HTR-8/SVneo (cell line): ENCODE data around the gene BCL2L14.

Source experiments
- DNase-seq: peaks from one replicate; pipeline ENCODE4 v3.0.0; 2011; ENCODE audit warnings: low spot score, mixed read lengths; ENCODE audit not compliant: insufficient read length
- FAIRE-seq: peaks from 2 replicates; lab custom pipeline; 2011; peaks lifted over from hg19 to GRCh38; lab: Jason Lieb, UNC

BCL2L14 gene, protein sequence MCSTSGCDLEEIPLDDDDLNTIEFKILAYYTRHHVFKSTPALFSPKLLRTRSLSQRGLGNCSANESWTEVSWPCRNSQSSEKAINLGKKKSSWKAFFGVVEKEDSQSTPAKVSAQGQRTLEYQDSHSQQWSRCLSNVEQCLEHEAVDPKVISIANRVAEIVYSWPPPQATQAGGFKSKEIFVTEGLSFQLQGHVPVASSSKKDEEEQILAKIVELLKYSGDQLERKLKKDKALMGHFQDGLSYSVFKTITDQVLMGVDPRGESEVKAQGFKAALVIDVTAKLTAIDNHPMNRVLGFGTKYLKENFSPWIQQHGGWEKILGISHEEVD

DNA sequence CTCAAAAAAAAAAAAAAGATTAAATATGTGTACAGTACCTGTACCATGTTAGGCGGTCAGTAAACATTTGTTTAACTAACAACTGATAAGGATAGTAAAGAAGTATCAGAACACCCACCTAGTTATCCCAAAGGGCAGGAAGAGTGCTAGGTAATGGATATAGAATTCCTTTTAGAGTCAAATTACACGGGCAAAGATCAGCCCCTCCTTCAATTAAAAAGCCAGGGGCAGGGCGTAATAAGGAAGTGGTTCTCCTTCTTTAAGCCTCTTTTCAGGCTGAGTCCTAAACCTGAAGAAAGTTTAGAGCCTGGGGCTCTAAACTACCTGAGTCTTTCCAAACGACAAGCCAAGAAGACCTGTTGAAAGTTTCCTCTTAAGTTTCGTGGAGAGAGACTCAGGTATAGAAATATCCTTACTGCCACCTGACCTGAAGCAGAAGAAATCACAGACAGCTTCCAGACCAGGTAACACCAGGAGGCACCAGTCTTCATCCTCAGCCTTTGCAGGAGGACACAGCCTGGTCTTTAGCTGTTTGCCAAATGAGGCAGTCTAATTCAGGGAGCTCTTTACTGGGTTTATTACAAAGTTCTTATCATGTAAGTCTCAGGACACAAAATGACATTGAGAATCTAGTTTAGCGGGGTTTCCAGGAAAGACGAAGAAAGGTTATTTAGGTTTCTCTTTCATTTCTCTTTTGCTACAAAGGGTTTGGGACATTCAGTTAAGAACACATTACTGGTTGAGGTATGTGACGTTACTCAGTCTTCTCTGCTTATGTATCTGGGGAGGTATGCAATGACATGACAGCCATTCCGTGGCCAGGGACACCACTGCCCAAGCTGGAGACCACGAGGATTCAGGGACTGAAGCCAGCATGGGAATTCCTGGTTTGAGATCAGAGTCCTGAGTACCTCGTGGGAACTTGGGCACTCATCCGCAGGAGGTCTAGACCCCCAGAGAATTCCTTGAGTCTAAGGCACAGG is at the start of gene BCL2L14:
Gene BCL2L14 (plus strand): TSS at position 266 of the 983 bp plus-strand sequence. CDS start 8,367 bp downstream, outside the sequence.
- no peak for FAIRE-seq
- no peak for DNase-seq

DNA sequence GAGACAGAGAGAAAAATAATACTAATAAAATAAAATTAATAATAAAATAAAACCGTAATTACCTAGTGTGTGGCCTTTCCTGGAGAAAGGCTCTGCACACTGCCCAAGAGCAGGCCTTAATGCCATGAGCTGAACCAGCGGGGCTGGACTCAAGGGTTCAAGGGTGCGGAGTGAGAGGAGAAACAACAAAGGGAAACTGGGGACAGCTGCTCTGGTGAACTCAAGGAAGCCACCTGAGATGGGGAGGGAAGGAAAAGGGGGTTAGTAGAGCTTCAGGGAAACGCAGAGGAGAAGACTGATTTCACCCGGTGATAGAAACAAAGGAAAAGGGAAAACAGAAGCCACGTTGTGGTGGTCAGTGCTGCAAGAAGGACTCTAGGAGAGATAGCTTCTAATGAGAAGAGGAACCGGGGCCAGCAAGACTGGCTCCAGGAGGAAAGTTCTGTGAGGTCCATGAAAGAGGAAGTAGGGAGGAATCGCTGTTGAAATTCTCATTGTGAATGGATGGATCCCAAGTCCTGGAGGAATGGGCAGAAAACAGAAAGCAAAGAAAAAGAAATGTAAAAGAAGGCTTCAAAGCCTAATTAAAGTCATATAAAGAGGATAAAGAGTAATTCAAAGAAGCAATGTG is 48.3 kb upstream of the BCL2L14 start:
- DNase-seq: no peak

DNA sequence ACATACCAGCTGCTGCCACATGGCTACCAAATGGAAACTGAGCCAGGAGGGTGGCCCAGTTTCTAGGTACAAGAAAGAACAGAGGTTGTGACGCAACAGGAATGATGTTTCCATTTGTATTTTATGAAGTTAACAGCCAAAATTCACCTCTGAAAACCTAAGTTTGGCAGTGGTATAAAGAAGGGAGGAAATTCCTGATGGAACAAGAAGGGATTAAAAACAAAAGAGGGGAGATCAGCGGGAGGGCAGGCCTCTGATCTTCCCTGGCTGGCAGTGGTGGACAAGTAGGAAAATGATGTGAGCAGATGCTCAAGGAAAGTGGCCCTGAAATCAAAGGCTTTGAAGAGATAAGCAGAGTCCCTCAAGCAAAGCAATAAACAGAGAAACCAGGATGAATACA is 47.3 kb upstream of the BCL2L14 start:
- FAIRE-seq (no peak), DNase-seq (no peak)

More for the DNA sequence above, 48.3 kb upstream of the BCL2L14 start:
- no peak for FAIRE-seq

DNA sequence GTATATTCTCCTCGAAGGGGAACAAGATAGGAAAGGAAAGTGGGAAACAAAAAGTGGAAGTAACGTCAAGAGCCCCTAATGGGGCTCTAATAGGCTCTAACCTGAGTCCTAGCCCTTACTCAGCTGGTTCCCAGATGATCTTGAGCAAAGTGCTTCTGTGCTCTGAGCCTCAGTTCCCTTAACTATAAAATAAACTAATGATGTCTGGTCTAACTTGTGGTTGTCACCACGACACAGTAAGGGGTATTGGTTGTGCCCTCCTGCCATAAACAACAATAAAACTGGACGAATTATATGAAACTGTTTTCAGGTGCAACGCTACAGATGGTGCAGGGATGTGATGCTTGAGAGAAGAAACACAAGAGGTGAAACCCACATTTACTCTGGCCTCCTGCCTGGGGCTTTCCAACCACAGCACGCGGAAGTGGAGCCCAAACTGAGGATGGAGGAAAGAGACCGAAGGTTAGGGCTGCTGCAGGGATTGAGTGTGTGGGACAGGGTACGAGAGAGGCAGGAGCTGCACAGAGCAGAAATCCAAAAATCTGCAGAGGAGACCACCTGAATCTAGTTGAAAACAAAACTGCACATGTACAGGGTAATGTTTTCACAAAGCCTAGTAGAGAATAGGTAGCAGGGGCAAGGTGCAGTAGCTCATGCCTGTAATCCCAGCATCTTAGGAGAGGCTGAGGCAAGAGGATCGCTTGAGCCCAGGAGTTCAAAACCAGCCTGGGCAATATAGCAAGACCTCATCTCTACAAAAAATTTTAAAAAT is 45.6 kb upstream of the BCL2L14 start:
- no peak for FAIRE-seq
- DNase-seq: no peak

DNA sequence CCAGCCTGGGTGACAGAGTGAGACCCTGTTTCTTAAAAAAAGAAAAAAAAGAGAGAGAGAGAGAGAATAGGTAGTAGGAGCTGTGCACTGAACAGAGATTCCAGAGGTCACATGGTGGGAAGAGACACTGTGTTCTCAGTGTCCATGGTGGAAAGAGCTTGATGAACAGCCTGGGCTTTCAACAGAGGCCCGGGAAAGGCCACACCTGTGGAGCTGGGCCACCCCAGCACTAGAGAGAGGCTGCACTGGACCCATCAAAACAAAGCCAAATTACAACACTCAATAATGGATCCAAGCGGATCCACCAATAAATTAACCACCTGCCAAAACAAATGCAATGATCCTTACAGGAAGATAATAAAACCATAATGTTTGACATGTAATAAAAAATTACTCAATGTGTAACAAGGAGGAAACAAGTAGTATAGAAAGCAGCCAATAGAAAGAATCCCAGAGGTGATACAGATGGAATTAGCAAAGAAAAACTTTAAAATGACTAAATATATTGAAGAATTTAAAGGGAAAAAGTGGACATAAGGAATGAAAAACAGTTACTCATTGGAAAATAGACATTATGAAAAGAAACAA is 44.8 kb upstream of the BCL2L14 start:
- FAIRE-seq: no peak
- no peak for DNase-seq

DNA sequence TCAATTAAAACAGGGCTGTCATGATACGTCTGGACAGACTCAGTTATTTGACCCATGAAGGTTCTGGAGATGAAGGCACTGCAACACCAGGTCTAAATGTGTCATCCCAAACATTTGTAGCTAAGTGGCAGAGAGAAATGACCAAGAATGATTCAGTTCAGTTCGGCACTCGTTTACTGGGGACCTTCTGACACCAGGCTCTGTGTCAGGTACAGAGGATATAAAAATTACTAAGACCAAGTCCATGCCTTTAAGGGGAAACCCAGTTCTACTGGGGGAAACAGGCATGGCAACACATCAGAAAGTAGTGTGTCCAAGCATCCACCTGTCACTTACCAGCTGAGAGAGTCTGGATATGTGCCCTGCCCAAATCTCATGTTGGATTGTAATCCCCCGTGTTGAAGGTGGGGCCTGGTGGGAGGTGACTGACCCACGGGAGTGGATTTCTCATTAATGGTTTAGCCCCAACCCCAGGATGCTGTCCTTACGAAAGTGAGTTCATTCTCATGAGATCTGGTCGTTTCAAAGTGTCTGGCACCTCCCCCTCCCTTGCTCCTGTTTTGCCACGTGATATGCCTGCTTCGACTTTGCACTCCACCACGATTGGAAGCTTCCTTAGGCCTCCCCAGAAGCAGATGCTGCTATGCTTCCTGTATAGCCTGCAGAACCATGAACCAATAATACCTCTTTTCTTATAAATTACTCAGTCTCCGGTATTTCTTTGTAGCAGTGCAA is 41.9 kb upstream of the BCL2L14 start:
- no peak for FAIRE-seq
- DNase-seq: no peak

DNA sequence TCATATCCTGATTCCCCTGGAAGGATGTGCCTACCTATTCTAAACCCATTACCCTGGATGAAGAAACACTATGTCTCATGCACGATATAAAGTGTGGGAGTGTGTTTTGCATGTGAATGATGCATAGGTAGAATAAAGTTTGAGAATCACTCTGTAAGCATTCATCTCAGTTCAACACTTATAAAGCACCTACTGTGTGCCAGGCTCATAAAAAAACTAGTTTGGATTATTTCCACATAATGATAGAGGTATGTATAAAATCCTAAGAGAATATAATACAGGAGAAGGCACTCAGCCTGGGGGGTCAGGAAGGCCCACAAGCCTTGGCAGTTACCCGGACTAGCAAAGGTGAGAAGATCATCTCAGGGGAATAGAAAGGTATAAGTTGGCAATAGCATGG is 41.1 kb upstream of the BCL2L14 start:
- DNase-seq (no peak), FAIRE-seq (no peak)

DNA sequence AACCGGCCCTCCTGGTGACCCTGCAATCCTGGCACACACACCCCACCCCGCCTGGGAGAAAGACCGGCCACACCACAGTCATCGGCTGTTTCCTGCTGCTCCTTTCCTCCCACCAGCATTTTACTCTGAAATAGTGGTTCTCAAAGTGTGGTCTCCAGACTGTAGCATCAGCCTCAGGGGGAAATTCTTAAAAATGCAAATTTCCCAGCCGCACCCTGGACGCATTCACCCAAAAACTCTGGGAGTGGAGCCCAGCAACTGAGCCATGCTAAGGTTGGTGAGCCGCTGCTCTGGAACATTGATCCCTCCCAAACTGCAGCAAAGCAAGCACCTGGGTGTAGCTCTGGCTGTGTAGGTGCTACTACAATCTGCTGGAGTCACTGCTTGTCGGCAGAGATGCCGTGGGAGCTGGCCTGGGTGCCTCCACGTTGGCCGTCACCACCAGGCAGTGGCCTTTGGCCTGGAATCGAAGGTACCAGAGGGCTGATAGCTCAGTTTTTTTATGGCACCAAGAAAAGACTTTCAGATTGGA is 38.4 kb upstream of the BCL2L14 start:
- DNase-seq: no peak
- no peak for FAIRE-seq

DNA sequence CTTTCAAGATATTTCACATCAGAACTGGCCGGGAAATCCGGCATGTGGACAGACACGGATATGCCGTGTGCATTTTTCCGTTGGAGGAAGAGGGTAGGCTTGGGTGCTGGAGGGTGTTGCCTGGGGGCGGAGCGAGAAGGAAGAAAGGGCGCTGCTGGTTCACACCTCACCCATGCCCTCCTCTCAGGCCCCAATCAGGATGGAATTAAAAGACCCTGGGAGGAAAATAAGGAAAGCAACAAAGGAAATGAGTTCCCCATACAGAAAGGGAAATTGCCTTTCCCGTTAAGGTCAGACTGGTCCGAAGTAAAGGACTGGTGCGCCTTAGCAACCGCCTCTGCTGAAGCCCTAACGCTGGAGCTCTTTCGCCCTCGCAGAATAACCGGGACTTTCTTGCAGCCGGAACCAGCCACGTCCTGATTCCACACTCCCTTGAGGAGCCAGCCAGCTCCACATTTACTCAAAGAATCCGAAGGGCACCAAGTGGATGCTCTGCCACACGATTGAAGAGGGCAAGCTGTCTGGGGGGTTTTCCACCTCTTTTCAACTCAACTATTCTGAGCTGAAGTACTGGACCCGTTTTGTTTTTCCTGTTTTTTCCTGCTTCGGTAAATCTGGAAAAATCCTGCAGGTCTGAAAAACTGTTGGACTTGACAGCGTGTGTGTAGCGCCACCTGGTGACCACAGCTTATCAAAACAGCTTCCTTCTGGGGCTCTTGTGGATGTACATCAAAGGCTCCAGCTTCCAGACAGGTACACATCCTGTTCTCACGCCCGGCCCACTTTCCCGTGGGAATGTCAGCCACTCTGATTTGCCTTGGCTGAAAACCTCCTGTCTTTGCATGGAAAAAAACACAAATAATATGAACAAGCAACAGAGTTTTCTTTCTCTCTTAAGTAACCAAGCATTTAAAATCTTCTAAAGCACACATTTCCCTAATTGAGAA is 37.6 kb upstream of the BCL2L14 start:
- no peak for FAIRE-seq

DNA sequence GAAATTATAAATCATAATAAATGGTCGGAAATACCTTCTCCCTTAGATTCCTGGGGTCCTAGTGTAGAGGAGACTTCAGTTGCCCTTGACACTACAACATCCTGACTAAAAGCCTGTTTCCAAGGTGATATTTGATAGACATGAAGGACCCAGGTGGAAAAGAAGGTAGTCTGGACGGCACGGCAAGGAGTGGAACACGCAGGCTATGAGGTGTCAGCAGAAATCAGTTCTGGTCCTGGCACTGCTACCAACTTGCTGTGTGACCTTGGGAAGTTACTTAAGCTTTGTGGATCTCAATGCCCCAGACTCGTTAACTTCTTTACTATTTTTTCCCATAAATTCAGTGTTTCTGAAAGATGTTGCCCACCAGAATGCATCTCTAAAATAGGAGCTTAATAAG is 36.9 kb upstream of the BCL2L14 start:
- DNase-seq: no peak
- no peak for FAIRE-seq

More for the DNA sequence above, 37.6 kb upstream of the BCL2L14 start:
- DNase-seq: peak; percentile 43

DNA sequence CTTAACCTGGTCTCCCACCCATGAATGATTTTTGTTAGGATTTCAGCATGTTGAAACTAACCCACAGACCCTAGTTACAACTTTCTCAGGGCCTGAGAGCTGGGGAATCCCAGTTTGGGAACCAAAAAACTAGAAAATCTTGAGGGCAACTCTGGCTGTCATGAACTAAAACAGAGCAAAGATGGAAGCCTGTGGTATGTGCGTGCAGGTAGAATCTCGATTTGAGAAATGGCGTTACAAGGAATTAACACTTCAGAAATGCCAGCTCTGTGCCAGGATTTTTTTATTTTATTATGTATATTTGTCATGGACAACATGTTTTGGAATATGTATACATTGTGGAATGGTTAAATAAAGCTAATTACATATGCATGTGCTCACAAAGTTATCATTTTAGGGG is 36.4 kb upstream of the BCL2L14 start:
- FAIRE-seq: no peak

DNA sequence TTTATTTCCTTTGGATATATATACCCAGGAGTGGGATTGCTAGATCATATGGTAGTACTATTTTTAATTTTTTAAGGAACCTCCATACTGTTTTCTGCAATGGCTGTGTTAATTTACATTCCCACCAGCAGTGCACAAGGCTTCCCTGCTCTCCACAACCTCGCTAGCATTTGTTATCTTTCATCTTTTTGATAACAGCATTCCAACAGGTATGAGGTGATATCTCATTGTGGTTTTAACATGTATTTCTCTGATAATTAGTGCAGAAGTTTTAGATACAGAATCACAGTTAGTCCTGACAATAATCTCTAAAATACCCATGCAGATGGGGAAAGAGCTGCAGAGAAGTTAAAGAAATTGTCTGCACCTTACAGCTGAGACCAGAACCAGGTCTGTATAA is 35.5 kb upstream of the BCL2L14 start:
- FAIRE-seq: no peak
- no peak for DNase-seq

More for the DNA sequence above, 36.4 kb upstream of the BCL2L14 start:
- no peak for DNase-seq

DNA sequence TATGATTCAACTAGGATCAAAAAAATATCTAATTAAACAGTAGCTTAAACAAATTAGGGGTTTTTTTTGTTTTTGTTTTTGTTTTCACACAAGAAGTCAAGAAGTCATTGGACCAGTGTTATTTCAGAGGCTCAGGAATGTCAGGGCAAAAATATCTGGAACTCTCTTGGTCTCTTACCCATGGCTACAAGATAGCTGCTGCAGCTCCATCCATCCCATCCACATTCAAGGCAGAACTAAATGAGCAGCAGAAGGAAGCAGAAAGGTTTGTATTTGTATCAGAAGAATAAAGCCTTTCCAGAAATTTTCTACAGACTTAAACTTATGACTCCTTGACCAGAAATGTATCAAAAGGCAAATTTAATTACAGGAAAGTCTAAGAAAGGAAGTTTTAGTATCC is 33.8 kb upstream of the BCL2L14 start:
- DNase-seq: no peak
- FAIRE-seq: no peak

DNA sequence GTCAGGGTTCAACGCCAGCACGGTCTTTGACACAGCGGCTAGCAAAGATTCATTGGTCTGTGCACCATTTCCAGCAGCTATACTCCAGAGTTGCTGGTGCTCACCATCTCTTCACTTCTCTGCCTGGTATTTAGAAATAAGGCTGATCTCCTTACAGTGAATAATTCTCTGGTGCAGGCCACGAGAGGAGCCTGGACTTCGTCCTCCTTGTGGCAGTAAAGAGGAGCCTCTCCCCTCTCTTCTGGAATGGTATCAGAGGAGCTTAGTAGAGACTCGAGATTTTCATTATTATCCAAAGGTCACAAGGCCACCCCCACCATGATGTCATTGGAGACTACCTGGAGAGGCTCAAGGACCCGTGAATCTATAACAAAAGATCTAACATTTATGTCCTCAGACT is 30.8 kb upstream of the BCL2L14 start:
- FAIRE-seq (no peak), DNase-seq (no peak)

DNA sequence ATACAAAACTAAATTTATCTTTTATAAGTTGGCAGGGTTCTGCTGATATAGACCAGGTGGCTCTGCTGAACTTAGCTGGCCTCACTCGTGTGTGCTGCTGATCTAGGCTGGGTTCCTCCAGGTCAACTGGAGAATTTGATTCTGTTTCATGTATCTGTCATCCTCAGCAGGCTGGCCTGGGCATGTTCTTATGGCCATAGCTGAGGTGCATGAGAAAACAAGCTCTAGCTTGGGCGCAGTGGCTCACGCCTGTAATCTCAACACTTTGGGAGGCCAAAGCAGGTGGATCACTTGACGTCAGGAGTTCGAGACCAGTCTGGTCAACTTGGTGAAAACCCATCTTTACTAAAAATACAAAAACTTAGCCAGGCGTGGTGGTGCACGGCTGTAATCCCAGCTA is 24.3 kb upstream of the BCL2L14 start:
- no peak for FAIRE-seq
- DNase-seq: no peak

DNA sequence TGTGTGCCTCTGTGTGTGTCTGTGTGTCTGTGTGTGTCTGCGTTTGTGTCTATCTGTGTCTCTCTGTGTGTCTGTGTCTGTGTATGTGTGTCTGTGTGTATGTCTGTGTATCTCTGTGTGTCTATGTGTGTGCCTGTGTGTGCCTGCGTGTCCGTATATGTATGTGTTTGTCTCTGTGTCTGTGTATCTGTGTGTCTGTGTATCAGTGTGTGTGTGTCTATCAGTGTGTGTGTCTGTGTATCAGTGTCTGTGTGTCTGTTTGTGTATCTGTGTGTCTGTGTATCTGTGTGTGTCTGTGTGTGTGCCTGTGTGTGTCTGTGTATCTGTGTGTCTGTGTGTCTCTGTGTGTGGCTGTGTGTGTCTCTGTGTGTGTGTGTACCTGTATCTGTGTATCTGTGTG is 23.1 kb upstream of the BCL2L14 start:
- DNase-seq (no peak), FAIRE-seq (peak; percentile 65)

DNA sequence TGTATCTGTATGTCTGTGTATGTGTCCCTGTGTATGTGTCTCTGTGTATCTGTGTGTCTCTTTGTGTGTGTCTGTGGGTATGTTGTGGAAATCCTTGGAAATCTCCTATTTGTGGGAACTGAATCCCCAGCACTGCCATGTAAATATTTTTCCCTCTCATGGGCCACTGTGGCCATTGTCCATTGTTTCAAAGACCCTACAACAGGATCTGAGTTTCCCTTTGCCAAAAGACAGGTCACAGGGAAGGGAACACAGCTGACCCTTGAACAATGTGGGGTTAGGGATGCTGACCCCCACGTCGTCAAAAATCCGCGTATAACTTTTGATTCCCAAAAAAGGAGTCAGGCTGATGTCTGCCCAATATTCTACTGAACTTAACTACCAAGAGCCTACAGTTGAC is 22.5 kb upstream of the BCL2L14 start:
- DNase-seq (no peak), FAIRE-seq (no peak)

DNA sequence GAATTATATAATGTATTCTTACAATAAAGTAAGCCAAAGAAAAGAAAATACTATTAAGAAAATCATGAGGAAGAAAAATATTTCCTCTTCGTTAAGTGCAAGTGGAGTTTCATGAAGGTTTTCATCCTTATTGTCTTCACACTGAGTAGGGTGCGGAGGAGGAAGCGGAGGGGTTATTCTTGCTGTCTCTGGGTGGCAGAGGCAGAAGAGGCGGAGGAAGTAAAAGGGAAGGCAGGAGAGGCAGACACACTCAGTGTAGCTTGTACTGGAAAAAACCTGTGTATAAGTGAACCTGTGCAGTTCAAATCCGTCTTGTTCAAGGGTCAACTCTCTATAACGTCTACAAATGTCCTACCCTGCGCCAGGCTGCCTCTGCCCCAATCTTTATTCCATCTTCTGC is 22.0 kb upstream of the BCL2L14 start:
- FAIRE-seq: no peak
- no peak for DNase-seq
